ENCODE measurements around the gene C2orf49. TPM values are rescaled to one million over a fixed set of nuclear protein-coding genes. Genes with fewer than 3 reads are reported as not detected.

Gene C2orf49
- 18.6 TPM for total RNA-seq
- long read RNA-seq, full-length matches to known transcripts: 23 of 35 reads
- long read RNA-seq, partial matches to known transcripts: 7 of 35 reads
- long read RNA-seq, other reads (novel, unspliced or antisense): 5 of 35 reads

DNA sequence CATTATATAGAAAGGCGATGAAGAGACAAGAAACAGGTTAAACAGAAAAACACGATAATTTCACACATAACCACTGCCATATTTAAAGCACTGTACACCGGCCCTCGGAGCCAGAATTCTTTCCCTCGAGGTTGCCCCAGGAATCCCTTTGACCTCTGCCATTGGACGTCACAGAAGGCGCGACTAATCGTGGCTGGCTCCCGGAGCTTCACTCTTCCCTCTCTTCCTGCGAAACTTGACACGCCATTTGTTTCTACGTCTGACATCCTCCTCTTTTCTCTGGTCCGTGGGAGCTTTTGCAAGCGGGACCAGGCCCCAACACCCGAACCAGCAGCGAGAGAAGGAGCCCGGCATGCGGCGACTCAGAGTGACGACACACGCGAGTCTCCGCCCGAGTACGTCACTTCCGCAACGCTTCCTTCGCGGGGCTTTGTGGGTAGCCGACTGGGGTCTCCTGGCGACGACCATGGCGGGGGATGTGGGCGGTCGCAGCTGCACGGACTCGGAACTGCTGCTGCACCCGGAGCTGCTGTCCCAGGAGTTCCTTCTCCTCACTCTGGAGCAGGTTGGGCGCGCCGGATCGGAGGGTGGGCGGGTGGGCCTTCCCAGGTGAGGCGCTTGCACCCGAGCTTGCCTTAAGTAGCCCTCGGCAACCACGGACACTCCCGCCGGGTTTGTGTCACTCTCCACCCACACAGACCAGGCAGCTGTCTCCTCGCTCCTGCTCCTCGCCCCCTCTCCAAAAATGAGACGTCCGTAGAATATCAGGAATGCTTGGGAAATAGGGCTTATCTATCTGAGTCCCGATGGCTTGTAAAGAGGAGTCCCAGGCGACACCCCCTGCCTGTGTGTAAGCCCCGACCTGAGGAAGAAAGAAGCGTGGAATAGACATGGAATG, at the start of gene C2orf49:
TSS of gene C2orf49 (plus strand) at position 419 of the 898 bp plus-strand sequence. CDS start at position 467, 48 bp downstream.
- DNase-seq (peak; percentile 91), ATAC-seq (peak; percentile 93)
- intact Hi-C loops (cut with micrococcal nuclease): no loop called here

DNA sequence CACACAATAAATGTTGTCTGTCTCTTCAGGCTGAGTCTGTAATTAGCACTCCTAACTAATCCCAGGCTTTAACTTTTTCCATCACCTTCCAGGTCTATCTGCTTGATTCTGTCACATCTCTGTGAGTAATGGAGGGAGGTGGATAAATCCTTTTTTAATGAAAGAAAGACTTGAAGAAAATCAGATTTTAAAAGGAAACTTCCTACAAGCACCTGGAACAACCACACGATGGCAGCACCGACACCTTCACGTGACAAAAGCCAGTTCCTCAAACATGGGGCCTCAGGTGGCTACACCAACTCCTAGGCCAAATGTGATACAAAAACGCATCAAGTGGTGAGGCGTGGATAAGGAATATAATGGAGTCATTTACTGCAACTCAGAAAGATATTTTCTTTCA, 49.6 kb upstream of the C2orf49 start:
- ATAC-seq (no peak), DNase-seq (no peak)
- intact Hi-C loops (cut with micrococcal nuclease): no loop called here

DNA sequence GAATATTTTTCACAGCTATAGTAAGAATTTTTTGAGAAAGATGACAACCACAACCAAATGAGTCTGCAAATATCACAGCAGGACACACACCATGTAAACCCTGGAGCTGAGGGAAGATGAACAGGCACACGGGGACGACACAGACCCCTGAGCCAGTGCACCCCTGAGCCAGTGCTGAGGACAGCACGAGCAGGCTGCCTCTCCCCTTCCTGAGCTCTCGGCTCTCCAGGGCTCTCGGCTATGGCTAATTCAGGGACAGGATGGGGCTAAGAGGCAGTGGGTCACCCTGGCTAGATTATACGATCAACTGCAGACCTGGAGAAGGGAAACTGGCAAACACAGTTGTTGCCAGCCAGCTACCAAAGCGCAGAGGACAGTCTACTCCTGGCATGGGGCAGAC, 49.2 kb upstream of the C2orf49 start:
- intact Hi-C loops (cut with micrococcal nuclease): no loop called here
- ATAC-seq (no peak), DNase-seq (no peak)

DNA sequence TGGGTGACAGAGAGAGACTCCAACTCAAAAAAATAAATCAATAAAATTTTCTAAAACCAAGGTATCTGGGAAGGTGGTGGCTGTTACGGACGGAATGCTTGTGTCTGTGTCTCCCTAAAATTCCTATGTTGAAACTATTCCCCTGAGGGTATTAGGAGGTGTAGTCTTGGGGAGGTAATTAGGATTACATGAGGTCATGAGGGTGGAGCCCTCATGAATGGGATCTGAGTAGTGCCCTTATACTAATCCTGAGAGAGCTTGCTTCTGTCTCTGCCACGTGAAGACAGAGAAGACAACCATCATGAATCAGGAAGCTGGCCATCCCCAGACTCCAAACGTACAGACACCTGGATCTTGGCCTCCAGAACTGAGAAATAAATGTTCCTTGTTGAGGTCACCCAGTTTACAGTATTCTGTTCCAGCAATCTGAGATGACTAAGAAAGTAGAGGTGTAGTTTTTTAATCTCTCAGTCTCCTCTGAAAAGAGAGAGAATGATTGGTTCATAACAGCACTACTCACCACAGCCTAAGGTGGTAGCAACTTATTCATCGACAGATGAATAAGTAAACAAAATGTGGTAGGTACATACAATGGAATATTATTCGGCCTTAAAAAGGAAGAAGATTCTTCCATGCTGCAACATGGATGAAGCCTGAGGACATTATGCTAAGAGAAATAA, 46.2 kb upstream of the C2orf49 start:
- ATAC-seq (no peak), DNase-seq (no peak)
- intact Hi-C loops (cut with micrococcal nuclease): no loop called here

DNA sequence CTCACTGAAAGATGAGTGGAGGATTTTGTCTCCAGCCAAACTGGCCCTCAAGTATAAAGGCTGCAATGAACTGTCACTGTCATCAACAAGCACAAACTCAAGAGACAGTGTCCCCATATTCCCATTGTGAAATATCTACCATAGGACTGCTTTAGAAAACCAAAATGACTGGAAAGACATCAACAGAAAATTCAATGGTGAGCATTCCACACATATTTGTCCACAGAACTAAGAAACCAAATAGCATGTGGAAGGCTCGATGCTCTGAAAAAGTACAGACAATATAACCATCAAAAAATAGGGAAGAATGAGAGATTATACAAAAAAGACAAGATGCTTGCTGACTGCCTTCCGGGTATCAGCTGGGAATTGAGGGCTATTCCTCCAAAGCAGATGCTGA, 45.4 kb upstream of the C2orf49 start:
- no peak for DNase-seq
- no peak for ATAC-seq
- intact Hi-C loops (cut with micrococcal nuclease): no loop called here

DNA sequence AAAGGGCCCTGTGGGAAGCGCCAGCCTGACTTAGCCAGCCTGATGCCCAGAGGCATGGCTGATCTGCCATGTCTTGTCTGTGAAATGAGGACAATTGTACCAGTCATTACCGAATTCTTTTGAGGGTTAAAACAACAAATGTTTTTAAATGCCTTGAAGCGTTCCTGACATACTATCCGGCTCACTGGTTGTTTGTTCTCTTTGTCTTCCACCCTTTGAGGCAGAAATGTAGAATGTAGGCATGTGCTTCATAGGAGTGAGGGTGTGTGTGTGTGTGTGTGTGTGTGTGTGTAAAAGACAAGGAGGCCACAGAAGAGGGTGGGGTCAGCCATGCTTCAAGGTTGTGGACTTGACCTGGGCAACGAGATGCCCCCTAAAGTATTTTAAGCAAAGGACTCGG, 43.3 kb upstream of the C2orf49 start:
- no peak for ATAC-seq
- DNase-seq: no peak
- intact Hi-C loops (cut with micrococcal nuclease): no loop called here

DNA sequence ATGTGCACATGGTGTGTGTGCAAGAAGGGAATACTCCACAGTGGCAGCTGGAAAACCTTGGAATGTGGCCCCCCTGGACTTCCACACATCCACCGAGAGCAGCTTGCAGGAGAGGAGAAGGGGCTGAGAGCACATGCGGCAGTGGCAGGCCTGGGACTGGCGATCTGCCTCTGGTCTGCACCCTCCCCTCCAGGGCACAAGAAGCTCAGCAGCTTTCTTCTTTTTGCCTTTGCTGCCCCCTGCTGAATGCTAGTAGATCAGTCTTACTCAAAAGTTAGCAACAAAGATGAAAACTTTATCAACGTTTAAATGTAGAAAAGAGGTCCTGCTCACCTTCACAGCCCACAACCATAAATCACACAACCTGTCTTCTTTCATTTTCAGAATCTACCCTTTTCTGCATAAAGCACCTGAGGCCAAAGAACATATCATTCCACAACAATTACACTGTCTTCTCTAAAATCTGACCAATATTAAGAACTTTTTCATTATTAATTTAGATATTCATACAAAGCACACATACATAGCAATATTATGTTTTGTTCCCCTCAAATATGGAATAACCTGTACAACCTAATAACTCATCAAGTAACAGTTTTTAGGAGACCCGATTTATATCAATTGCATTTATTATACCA, 42.4 kb upstream of the C2orf49 start:
- intact Hi-C loops (cut with micrococcal nuclease): no loop called here
- peak; percentile 75 for ATAC-seq

DNA sequence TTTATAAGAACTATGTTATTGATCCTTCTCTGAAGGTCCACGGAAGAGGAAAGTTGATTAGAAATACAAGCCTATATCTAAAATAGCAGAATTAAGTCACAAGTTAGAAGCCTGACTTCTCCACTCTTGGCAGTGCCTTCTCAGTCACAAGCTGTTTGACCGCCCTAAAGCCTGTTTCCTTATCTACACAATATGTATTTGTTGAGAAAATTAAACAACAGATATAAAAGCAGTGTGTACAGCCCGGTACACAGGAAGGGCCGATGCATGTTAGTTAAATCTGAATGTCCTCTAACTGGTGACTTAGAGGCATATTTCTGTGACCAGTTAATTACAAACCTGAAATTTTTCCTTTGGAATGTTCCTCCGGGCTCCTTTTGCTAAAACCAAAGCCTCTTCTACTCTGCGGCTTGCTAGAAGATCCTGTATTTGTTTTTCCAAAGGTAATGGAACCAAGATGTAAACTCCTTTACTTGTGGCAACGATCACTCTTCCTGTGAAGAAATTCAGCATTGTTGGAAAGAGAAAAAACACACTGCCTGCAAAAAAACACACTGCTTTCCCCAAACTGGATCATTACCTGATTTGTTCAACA, 41.2 kb upstream of the C2orf49 start:
- intact Hi-C loops (cut with micrococcal nuclease): no loop called here
- DNase-seq (no peak), ATAC-seq (no peak)

More for the DNA sequence above, 42.4 kb upstream of the C2orf49 start:
- DNase-seq: no peak

DNA sequence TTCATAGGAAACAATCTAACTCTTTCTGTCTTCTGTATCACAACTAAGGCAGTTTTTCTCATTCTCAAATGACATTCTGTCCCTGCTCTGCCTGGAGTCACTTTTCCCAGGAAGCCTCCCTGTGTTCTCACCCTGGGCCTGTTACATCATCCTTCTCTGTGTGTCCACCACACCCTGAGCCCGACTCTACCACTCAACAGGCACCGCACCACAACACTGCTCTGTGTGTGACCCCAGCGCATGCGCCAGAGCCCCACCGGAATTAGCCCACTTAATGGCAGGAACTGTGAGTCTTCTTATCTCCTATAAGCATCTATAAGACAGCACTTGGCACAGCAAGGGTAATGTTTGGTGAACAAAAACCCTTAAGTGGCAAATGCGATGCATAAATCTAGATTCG, 40.1 kb upstream of the C2orf49 start:
- intact Hi-C loops (cut with micrococcal nuclease): no loop called here
- DNase-seq: no peak
- ATAC-seq: peak; percentile 36

DNA sequence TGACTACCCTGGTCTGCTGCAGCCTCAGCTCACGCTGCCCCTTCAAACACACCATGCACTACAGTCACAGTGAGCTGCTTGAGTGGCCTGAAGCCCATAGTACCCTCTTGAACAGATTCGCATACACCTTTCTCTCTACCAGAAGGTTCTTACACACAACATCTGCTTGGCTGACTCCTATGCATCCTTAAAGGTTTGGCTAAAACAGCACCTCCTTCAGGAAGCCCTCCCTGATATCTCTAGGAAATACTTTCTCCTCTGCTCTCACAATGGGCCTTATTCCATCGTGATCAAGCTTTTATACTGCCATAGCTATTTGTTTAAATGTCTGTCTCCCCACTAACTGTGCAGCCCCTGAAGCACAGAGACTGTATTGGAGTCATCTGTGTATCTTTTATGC, 39.3 kb upstream of the C2orf49 start:
- intact Hi-C loops (cut with micrococcal nuclease): no loop called here
- ATAC-seq: no peak
- DNase-seq: no peak

DNA sequence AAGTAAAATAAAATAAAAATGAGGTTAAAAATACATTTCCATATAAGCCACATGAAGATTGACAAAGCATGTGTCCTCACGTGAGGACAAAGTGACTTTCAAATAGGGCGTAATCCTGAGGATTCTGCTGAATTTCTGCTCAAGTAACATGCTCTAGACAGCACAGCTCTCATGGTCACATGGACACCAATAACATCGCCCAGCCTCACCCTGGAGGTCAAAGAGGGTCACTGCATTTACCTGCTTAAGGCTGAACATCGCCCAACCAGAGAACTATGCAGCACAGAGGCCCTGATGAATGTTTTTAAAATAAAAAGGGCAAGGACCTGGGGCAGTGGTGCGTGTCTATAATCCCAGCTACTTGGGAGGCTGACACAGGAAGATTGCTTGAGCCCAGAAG, 38.0 kb upstream of the C2orf49 start:
- no peak for DNase-seq
- intact Hi-C loops (cut with micrococcal nuclease): no loop called here
- no peak for ATAC-seq

DNA sequence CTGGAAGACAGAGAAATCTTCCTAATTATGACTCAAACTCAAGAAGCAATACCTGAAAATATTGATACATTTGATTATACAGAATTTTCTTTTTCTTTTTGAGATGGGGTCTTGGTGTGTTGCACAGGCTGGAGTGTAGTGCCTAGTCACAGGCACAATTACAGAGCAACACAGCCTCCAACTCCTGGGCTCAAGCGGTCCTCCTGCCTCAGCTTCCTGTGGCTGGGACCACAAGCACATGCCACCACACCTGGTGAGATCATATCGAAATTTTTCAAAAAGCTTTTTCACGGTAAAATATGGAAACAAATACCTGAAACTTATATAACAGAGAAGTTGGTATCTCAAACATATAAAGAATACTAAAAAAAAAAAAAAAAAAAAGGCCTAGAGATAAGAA, 35.7 kb upstream of the C2orf49 start:
- intact Hi-C loops (cut with micrococcal nuclease): no loop called here
- ATAC-seq (no peak), DNase-seq (no peak)

DNA sequence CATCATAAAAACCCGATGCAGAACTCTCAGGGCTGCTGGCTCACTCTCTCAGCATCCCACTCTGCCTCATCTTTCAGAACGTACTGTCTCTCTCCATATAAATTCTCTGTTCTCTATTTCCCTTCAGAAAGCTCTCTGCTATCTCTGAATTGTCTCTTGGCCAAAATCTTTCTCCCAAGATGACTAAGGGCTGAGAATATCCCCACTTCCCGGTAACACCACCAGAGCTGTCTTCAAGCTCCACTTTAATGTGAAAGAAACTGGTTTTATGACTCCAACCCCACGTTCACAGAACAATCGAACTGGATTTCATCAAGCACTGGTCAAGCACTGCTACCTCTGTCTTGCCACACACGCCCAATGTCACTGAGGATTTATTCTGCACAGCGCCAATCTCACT, 30.2 kb upstream of the C2orf49 start:
- DNase-seq (no peak), ATAC-seq (no peak)
- intact Hi-C loops (cut with micrococcal nuclease): no loop called here

DNA sequence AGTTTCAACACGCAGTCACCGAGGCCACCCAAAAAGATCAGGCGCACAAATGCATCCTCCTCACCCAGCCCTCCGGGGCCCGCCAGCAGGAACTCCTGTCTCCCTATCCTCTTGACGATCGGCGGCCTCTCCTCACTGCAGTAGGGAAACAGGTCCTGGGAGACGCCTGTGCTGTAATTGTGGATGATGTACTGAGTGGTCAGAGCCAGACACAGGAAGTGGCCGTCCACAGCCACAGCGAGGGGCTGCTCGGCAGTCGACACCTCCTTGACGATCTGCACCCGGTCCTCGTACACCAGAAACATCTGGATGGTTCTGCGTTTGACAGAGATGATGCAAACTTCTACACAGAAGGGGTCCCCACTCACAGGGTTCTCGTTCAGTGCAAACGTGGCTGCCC, 29.8 kb upstream of the C2orf49 start:
- peak; percentile 36 for ATAC-seq

DNA sequence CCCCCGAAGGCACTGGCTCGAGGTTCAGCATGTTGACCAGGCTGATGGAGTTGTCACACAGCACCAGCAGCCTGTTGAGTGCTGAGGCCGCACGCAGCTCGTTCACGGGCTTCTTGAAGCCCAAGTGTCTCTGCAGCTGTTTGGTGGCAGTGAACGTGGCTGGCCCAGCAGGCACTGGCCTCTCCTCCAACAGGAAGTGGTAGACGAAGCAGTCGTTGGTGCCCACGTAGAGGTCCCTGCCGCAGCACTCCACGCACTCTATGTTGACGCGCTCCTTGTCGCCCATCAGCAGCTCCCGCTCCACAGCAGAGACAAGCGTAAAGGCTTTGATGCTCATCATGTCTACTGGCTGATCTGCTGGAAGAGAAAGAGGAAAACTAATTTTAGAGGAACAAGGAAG, 29.4 kb upstream of the C2orf49 start:
- DNase-seq (no peak), ATAC-seq (no peak)
- intact Hi-C loops (cut with micrococcal nuclease): no loop called here

More for the DNA sequence above, 29.8 kb upstream of the C2orf49 start:
- peak; percentile 29 for DNase-seq
- intact Hi-C loops (cut with micrococcal nuclease): no loop called here

DNA sequence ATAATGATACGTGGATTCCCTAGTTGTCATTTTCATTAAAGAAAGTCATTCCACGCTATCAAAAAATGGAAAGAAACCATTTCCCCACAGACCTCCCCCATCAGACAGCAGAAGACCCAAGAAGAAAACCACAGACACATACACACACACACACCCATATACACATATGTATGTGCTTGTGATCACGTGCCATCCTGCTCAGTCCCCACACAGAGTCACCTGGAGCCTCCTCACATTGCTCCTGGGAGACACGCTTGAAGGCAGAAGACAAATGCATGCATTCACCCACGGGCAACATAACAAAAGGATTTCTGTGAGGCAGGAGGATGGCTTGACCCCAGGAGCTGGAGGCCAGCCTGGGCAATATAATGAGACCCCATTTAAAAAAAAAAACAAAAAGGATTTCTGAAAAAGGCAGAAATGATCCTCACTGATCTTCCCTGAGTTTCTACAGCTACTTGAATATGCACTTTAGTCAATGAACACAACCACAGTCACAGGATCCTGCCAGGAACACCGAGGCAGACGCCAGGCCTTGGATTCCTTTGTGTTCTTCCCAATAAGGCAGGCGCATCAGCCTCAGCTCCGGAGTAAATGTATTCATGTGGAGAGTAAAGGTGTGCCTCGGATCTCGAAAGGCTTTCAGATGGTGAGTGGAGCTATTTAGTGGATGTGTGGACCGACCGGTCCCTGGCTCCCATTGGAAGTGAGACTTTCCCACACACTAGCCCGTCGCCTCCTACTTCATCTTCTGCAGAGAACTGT, 28.8 kb upstream of the C2orf49 start:
- intact Hi-C loops (cut with micrococcal nuclease): no loop called here
- ATAC-seq: no peak
- no peak for DNase-seq

DNA sequence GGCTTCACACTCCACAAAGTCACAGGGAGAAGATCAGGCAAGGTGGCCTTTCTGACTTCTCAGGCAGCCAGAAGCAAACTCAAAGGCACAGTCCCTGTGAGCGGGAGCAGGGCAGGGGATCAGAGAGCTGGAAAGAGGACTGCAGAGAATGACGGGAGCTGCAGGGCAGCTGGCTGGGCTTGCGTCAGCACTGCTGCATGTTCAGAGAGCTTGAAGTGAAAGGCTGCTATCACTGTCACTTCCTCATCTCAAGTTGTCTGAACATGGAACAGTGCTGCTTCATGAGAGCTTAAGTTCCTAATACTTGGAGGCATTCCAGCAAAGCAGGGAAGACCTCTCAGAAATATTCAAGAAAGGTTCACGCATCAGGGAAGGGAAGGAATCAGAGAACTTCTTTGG, 28.2 kb upstream of the C2orf49 start:
- peak; percentile 86 for ATAC-seq
- intact Hi-C loops (cut with micrococcal nuclease): no loop called here
- DNase-seq: peak; percentile 63

DNA sequence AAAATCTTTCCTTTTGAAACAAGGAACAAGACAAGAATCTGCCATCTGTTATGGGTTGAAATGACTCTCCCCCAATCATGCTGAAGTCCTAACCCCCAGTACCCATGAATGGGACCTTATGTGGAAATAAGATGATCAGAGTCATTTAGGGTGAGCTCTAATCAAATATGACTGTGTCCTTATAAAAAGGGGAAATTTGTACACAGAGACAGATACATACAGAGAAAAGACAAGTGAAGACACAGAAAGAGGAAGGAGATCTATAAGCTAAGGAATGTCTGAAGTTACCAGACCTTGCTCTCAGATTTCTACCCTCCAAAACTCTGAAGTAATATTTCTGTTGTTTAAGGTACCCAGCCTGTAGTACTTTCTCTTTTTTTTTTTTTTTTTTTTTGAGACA, 23.5 kb upstream of the C2orf49 start:
- ATAC-seq: no peak
- DNase-seq: no peak
- intact Hi-C loops (cut with micrococcal nuclease): no loop called here

DNA sequence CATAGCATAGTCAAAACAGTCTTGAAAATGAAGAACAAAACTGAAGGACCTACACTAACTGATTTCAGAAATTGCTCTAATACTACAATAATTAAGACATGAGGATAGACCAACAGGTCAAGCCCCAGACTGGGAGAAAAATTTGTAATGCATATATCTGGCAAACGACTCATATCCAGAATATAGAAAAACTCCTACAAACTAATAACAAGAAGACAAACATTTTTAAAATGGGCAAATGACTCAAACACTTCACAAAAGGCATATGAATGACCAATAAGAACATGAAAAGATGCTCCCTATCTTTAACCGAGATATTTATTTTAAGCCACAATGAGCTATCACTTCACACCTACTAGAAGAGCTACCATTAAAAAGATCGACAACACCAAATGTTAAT, 22.0 kb upstream of the C2orf49 start:
- DNase-seq (no peak), ATAC-seq (no peak)
- intact Hi-C loops (cut with micrococcal nuclease): no loop called here
